GM12872 (cell line): ENCODE measurements around the gene LGALS3.

Source experiments
- TF ChIP-seq, protein P1 (sequence below): IDR thresholded peaks from 3 replicates; pipeline ENCODE4 v1.5.1; 2011; ENCODE audit warnings: low read depth, mild to moderate bottlenecking, low read length, moderate library complexity; ENCODE audit not compliant: insufficient read depth

LGALS3 gene

DNA sequence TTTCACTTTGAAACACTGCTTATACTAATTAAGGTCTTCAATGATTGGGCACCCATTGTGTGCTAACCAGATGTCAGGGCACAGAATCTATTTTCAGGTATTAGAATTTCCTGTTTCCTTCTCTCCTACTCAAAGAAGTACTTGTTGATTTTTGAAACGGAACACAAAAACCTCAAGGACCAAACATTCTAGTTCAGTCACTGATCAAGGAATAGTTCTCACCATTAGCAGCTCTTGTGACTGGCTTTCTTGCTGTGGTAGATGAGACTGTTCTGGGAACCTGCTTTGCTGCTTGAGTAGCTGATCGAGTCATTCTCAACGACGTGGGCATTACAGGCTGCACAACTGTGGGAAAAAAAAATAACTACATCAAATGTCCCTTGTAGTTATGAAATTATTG is 51.4 kb downstream of the LGALS3 start:
- TF ChIP-seq, protein P1, sequence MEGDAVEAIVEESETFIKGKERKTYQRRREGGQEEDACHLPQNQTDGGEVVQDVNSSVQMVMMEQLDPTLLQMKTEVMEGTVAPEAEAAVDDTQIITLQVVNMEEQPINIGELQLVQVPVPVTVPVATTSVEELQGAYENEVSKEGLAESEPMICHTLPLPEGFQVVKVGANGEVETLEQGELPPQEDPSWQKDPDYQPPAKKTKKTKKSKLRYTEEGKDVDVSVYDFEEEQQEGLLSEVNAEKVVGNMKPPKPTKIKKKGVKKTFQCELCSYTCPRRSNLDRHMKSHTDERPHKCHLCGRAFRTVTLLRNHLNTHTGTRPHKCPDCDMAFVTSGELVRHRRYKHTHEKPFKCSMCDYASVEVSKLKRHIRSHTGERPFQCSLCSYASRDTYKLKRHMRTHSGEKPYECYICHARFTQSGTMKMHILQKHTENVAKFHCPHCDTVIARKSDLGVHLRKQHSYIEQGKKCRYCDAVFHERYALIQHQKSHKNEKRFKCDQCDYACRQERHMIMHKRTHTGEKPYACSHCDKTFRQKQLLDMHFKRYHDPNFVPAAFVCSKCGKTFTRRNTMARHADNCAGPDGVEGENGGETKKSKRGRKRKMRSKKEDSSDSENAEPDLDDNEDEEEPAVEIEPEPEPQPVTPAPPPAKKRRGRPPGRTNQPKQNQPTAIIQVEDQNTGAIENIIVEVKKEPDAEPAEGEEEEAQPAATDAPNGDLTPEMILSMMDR, result no peak

DNA sequence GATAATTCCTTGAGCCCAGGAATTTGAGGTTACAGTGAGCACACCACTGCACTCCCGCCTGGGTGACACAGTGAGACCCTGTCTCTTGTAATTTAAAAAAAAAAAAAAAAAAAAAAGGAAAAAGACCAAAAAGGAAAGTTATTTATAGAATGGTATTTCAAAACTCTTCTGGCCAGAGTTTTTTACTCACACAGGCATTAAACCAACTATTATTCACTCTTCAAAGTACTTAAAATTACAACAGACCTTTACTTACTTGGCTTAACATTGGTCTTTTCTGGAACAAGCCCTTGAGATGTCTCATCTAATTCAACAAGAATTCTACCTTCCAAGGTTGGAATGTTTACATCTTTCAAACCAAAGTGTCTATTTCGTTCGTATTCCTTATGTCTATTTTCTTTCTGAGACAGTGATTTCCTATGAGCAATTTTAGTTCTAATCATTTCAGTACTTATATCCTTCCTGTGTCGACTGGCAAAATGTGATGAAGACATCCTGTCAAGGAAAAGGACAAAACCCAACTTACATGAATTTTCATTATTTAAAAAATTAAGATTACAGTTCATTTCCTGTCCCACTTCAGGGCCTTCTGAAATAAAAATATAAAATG is 59.7 kb downstream of the LGALS3 start:
- TF ChIP-seq, protein P1, result no peak

DNA sequence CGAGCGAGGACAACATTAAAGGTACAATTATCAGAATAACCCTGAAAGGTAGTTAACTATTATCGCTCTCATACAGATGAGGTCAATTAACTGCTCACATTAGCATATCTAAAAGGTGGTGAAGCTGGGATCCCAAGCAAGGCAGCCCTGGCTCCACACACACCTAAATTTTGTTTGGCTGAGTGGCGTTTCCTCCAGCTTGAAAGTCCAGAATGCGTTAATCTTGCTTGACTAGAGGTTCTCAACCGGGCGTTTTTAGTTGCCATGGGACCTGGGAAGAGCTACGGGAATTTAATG is 61.8 kb downstream of the LGALS3 start:
- TF ChIP-seq, protein P1, result no peak

DNA sequence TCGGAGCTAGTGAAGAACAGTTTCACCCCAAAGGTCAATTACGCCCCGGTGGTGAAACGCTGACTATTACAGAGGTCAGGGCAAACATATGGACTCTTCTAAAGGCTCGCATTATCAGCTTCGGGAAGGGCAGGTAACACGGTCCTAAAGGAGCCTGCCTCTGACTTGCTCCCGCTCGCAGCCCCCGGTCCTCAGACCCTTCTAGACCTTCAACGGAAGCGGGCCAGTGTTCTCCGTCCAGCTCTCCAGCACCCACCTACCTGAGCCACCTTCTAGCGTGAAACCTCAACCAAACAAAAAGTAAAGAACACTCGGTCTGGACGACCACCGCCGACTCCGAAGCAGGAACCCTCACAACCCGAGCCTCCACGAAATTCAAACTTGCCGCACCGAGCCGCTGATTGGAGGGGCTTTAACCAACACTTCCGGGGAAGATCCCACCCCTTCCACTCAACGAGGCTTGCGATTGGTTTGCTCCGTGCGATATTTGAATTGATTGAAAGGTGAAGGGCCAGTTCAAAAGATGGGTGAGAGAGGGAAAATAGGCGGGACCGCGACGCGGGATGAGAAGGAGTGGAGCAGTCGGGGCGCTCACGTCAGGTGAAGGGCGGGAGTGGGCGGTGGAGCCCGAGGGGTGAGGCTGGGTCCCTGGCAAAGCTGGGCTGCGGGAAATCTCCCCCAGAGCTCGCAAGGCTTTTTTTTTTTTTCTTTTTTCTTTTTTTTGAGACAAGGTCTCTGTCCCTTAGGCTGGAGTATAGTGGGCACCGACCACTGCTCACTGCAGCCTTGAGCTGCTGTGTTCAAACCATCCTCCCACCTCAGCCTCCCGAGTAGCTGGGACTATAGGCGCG is 62.4 kb downstream of the LGALS3 start, which contains the start of gene DLGAP5:
TSS of gene DLGAP5 (minus strand) at position 383 of the 851 bp plus-strand sequence. CDS start 2,406 bp downstream, outside the sequence.
- TF ChIP-seq, protein P1, result no peak

DNA sequence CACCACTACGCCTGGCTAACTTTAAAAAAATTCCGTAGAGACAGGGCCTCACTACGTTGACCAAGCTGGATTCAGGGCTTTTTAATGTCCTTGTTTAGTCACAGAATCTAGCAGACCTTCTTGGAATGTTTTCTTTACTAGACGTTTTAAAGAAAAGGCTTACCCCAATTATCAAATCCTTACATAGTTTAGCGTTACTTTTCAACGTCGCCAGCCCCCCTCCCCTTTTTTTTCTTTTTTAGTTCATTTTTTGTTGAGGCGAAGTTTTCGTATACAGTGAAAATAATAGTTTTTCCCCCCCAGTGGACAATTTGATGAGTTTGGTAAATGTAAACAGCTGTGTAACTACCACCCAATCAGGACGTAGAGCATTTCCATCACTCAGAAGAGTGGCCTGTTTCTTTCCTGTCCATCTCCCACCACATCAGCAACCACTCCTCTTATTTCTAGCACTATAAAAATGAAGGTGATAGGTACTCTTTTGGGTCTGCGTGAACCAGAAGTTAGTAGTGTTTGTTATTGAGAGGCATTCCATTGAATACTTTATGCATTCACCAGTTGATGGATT is 63.1 kb downstream of the LGALS3 start:
- TF ChIP-seq, protein P1, result no peak

DNA sequence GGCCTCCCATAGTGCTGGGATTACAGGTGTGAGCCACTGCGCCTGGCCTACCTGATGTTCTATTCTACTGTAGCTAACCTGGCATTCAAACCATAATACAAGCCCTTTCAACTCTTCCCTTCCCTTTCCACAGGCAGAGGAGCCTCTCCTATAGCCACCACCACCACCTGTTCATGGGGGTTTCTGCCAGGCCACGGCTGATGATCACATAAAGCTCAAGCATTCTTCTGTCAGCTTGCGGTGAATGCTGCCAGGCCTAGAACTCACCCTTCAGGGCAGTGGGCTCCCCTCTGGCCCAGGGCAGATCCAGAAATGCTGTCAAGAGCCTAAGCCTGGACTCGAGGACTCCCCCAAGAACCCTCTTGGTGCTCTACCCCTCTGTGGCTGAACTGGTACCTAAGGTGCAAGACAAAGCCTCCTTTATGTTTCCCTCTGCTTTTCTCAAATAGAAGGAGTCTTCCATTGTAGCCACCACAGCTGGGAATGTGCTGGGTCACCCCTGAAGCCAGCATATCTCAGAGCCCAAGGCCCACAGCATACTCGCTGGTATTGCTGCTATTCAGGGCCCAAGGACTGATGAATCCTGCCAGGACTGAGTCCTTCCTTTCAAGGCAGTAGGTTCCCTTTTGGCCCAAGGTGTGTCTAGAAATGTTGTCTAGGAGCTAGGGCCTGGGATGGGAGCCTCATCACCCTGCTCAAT is 65.8 kb downstream of the LGALS3 start:
- TF ChIP-seq, protein P1, result no peak
